NT2/D1 (cell line): ENCODE measurements around the gene VN1R5.

ENCODE experiments used
- DNase-seq: peaks from one replicate; pipeline ENCODE4 v3.0.0-alpha.2; 2011; ENCODE audit warnings: low read depth, low spot score
- H3K27me3 ChIP-seq: 2 replicates; pipeline ENCODE4 v1.6.0; 2011; ENCODE audit warnings: mild to moderate bottlenecking; ENCODE audit not compliant: insufficient read length, insufficient read depth
- H3K36me3 ChIP-seq: 2 replicates; pipeline ENCODE4 v1.6.1; 2011; ENCODE audit warnings: mild to moderate bottlenecking, low read length, mixed read lengths; ENCODE audit not compliant: insufficient read depth, insufficient read length
- H3K4me1 ChIP-seq: 2 replicates; pipeline ENCODE4 v1.5.1; 2011; ENCODE audit not compliant: insufficient read depth, insufficient read length
- H3K4me3 ChIP-seq: 2 replicates; pipeline ENCODE4 v1.5.1; 2011; ENCODE audit warnings: low read depth; ENCODE audit not compliant: insufficient read length
- H3K9ac ChIP-seq: 2 replicates; pipeline ENCODE4 v1.6.0; 2011; ENCODE audit warnings: low read depth; ENCODE audit not compliant: insufficient read length
- H3K9me3 ChIP-seq: 2 replicates; pipeline ENCODE4 v1.5.1; 2011; ENCODE audit warnings: mild to moderate bottlenecking, low read length; ENCODE audit not compliant: insufficient read depth
- SUZ12 ChIP-seq: IDR thresholded peaks from 2 replicates; pipeline ENCODE4 v1.6.1; 2011; ENCODE audit not compliant: insufficient read length, insufficient read depth; ENCODE audit errors: extremely low read depth
- YY1 ChIP-seq: IDR thresholded peaks from 2 replicates; pipeline ENCODE4 v1.6.1; 2011; ENCODE audit not compliant: insufficient read length, insufficient read depth
- ZNF274 ChIP-seq: IDR thresholded peaks from 2 replicates; pipeline ENCODE4 v1.6.1; 2011; ENCODE audit warnings: mild to moderate bottlenecking, low read depth, low read length

VN1R5 gene

DNA sequence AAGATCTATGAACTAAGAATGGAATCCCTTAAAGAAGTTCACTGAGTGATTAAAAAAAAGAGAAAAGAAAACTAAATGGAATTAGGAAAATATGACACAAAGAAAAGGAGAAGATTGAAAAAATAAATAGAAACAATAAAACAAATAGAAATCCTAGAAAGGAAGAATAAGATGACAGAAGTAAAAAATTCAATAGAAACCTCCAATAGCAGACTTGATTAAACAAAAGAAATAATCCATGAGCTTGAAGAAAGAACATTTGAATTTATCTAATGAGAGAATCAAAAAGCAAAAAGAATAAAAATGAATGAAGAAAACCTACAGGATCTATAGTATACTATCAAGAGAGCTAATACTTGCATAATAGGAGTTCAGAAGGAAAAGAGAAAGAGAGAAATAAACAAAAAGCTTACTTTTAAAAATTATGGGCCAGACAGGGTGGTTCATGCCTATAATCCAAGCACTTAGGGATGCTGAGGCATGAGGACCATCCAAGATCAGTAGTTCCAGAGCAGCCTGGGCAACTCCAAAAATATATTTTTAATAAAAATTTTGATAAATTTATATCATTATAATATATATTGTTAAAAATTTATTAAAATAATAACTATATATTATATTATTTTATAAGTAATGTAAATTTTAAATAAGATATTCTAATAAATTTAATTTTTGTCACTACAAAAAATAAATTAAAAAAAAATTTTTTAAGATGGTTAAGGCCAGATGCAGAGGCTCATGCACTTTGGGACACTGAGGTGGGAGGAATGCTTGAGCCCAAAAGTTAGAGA lies 9.4 kb upstream of the VN1R5 start:
- Histone ChIP-seq H3K9me3 (no peaks in the 10 kb centered on the region), H3K27me3 (no peaks in the 10 kb centered on the region), H3K4me3 (no peak overlapping the region), H3K9ac (no peak overlapping the region), H3K4me1 (no peaks in the 10 kb centered on the region), H3K36me3 (no peaks in the 10 kb centered on the region)
- TF ChIP-seq SUZ12 (no peak), ZNF274 (no peak), YY1 (no peak)
- DNase-seq = no peak

- Histone ChIP-seq H3K4me3 (no peak overlapping the region), H3K27me3 (no peaks in the 10 kb centered on the region), H3K9ac (no peak overlapping the region), H3K9me3 (no peaks in the 10 kb centered on the region), H3K36me3 (no peaks in the 10 kb centered on the region), H3K4me1 (no peaks in the 10 kb centered on the region)
- no peak for DNase-seq
- TF ChIP-seq YY1 = no peak
- TF ChIP-seq ZNF274 = no peak
- no peak for TF ChIP-seq SUZ12
Observed at GRCh38 chr1:247247568-247247967, 8.3 kb upstream of the VN1R5 start.

DNA sequence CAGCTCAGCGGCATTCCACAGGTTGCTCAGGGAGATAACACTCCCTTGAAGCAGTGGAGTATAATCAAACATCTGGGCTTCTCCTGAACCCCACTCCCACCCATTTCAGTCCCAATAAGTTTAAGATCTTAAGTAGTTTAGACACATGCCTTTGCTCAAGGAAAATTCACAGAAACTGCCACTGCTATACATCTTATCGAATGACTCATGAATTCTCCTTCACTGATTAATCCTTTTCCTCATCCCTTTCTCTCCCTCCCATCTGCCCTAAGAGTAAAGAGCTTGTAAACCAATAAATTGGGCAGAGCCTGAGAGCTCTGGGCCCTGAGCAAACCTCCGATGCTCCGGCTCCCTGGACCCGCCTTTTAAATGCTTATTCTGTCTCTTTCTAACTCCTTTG lies 10.2 kb downstream of the VN1R5 start:
- H3K4me3 ChIP-seq = no peak overlapping the region
- DNase-seq = no peak
- peaks cover 19% of the 10 kb centered on the region; the same call in 1 of the 2 replicates for H3K9me3 ChIP-seq
- H3K36me3 ChIP-seq = no peaks in the 10 kb centered on the region
- H3K9ac ChIP-seq = no peak overlapping the region
- no peaks in the 10 kb centered on the region for H3K4me1 ChIP-seq
- no peaks in the 10 kb centered on the region for H3K27me3 ChIP-seq
- TF ChIP-seq YY1 = no peak
- no peak for TF ChIP-seq SUZ12
- no peak for TF ChIP-seq ZNF274

DNA sequence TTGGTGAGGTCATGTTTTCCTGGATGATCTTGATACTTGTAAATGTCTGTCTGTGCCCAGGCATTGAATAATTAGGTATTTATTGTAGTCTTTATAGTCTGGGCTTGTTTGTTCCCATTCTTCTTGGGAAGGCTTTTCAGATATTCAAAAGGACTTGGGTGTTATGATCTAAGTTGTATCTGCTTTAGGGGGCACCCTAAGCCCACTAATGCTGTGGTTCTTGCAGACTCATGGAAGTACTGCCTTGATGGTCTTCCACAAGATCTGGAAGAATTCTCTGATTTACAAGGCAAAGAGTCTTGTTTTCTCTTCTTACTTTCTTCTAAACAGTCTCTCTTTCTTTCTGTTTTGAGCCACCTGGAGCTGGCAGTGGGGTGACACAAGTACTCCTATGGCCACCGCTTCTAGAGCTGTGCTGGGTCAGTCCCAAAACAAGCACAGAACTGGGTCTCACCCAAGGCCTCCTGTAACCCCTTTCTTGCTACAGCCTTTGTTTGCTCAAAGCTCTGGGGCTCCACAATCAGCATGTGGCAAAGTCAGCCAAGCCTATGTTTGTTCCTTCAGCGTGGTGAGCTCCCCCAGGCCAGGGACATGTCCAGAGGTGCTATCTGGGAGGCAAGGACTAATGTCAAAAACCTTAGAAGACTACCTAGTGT lies 12.6 kb downstream of the VN1R5 start:
- Histone ChIP-seq H3K4me3 (no peak overlapping the region), H3K27me3 (no peaks in the 10 kb centered on the region), H3K36me3 (no peaks in the 10 kb centered on the region), H3K9ac (no peak overlapping the region), H3K4me1 (no peaks in the 10 kb centered on the region), H3K9me3 (peaks cover 28% of the 10 kb centered on the region; the same call in 1 of the 2 replicates)
- DNase-seq = no peak
- TF ChIP-seq ZNF274 = no peak
- no peak for TF ChIP-seq YY1
- no peak for TF ChIP-seq SUZ12

DNA sequence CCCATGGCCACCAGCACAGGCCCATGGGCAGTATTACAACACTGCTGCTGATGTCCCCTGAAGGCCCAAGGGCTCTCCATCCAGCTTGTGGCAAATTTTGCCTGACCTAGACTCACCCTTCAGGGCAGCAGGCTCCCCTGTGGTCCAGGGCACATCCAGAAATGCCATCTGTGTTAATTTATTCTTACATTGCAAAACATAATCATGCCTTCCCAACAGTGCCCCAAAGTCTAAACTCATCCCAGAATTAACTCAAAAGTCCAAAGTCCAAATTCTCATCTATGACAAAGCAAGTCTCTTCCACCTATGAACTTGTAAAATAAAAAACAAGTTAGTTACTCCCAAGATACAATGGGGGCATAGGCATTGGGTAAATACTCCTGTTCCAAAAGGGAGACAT lies 13.3 kb downstream of the VN1R5 start:
- Histone ChIP-seq H3K36me3 (no peaks in the 10 kb centered on the region), H3K27me3 (no peaks in the 10 kb centered on the region), H3K9me3 (peaks cover 28% of the 10 kb centered on the region; the same call in 1 of the 2 replicates), H3K4me3 (no peak overlapping the region), H3K4me1 (no peaks in the 10 kb centered on the region), H3K9ac (no peak overlapping the region)
- no peak for TF ChIP-seq SUZ12
- no peak for TF ChIP-seq ZNF274
- TF ChIP-seq YY1 = no peak
- no peak for DNase-seq

DNA sequence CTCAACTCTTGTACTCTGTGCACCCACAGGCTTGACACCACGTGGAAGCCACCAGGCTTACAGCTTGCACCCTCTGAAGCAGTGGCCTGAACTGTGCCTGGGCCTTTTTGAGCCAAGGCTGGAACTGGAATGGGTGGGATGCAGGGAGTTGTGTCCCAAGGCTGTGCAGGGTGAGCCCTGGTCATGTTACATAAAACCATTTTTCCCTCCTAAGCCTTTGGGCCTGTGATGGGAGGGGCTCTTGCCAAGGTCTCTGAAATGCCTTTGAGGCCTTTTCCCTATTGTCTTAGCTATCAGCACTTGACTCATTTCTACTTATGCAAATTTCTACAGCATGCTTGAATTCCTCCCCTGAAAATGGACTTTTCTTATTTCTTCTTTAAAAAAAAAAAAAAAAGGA lies 14.1 kb downstream of the VN1R5 start:
- no peak for DNase-seq
- TF ChIP-seq YY1 = no peak
- TF ChIP-seq ZNF274 = no peak
- TF ChIP-seq SUZ12 = no peak
- Histone ChIP-seq H3K4me1 (no peaks in the 10 kb centered on the region), H3K4me3 (no peak overlapping the region), H3K27me3 (no peaks in the 10 kb centered on the region), H3K9ac (no peak overlapping the region), H3K9me3 (peaks cover 28% of the 10 kb centered on the region; the same call in 1 of the 2 replicates), H3K36me3 (no peaks in the 10 kb centered on the region)

GRCh38 chr1:247273013-247273412 lies 17.1 kb downstream of the VN1R5 start:
- Histone ChIP-seq H3K36me3 (no peaks in the 10 kb centered on the region), H3K9ac (no peak overlapping the region), H3K4me3 (no peak overlapping the region), H3K27me3 (no peaks in the 10 kb centered on the region), H3K9me3 (peaks cover 28% of the 10 kb centered on the region; the same call in 1 of the 2 replicates), H3K4me1 (no peaks in the 10 kb centered on the region)
- TF ChIP-seq ZNF274 (no peak), YY1 (no peak), SUZ12 (no peak)
- DNase-seq = no peak
